A549 (cell line): Measurements from ENCODE around the gene ADAP2.

ENCODE experiments used
- RAD21 ChIP-seq, 2 experiments: fragments of >200 bp in 1 of 2; sonication (Bioruptor Twin) in 1 of 2; formaldehyde crosslinking in 1 of 2; IDR thresholded peaks in 1 of 2; conservative IDR thresholded peaks in 1 of 2; 2 replicates in 1 of 2; 3 replicates in 1 of 2; pipeline ENCODE4 v1.6.1; 2012 to 2018; ENCODE audit warnings: inconsistent platforms in 1 of 2
- REST ChIP-seq: fragments of 200-600 bp; sonication (generic); IDR thresholded peaks from 2 replicates; pipeline ENCODE4 v1.6.1; 2016; ENCODE audit warnings: antibody characterized with exemption, mild to moderate bottlenecking, moderate library complexity
- SMC3 ChIP-seq: fragments of >200 bp; sonication (Bioruptor Twin); formaldehyde crosslinking; IDR thresholded peaks from 3 replicates; pipeline ENCODE4 v1.6.1; 2018; ENCODE audit warnings: inconsistent platforms

GRCh38 chr17:30975042-30975820, 53.5 kb downstream of the ADAP2 start:
- TF ChIP-seq RAD21 (conservative IDR thresholded peaks at IDR 0.05 in 1 of 2, IDR thresholded peaks at IDR 0.05 in 1 of 2) (no peak), SMC3 (no peak), REST (no peak)
